Thoracic aorta (tissue), 2 donors: ENCODE measurements around the gene CALY. TPM values are rescaled to one million over a fixed set of nuclear protein-coding genes. Genes with fewer than 3 reads are reported as not detected.

Source experiments
- ATAC-seq: fragments of 150-250 bp; one replicate; pipeline ENCODE4 v1.8.0; 2017; ENCODE audit warnings: low read depth; ENCODE audit not compliant: insufficient number of reproducible peaks, low FRiP score
- DNase-seq: peaks from one replicate; pipeline ENCODE4 v3.0.0-alpha.2; 2020; ENCODE audit warnings: low spot score
- H3K27ac ChIP-seq, 2 donors: fragments of 200-600 bp; sonication (generic); 1 replicate in 1 of 2; 2 replicates in 1 of 2; pipeline ENCODE4 v1.5.1; 2016; ENCODE audit warnings: mild to moderate bottlenecking in 2 of 2, moderate library complexity in 2 of 2
- H3K27me3 ChIP-seq: fragments of 200-600 bp; sonication (generic); replicated peaks from 2 replicates; pipeline ENCODE4 v1.6.0; 2016; ENCODE audit warnings: mild to moderate bottlenecking; ENCODE audit not compliant: insufficient read depth
- H3K36me3 ChIP-seq: fragments of 200-600 bp; sonication (generic); one replicate; pipeline ENCODE4 v1.5.1; 2016
- H3K4me1 ChIP-seq, 2 donors: fragments of 200-600 bp; sonication (generic); 1 replicate in 1 of 2; 2 replicates in 1 of 2; pipeline versions ENCODE4 v1.5.1 to v1.6.0; 2016; ENCODE audit warnings: low read depth in 2 of 2, mild to moderate bottlenecking in 1 of 2; ENCODE audit not compliant: control insufficient read depth in 1 of 2
- H3K4me3 ChIP-seq: fragments of 200-600 bp; sonication (generic); 2 replicates; pipeline ENCODE4 v1.5.1; 2016; ENCODE audit warnings: mild to moderate bottlenecking
- H3K9me3 ChIP-seq: fragments of 200-600 bp; sonication (generic); 2 replicates; pipeline ENCODE4 v1.5.1; 2016
- CTCF ChIP-seq: fragments of 200-600 bp; sonication (generic); IDR thresholded peaks from one replicate; pipeline ENCODE4 v1.5.1; 2019; ENCODE audit warnings: antibody characterized with exemption
- total RNA-seq, 2 donors: library from RNA; depleted of rRNA; stranded (reverse); fragments of >200 nt; gene quantifications; one replicate each; pipeline versions ENCODE4 v1.1.0 to v1.2.3, GENCODE V29; 2016

CALY gene
- total RNA-seq, 2 donors from 2014 or later = not detected

- Histone ChIP-seq H3K36me3 (no peaks in the 10 kb centered on the region), H3K27me3 (no peaks in the 10 kb centered on the region), H3K9me3 (no peaks in the 10 kb centered on the region), H3K27ac (no peak overlapping the region), H3K4me1 (peaks cover 3 to 21% of the 10 kb centered on the region in 2 donors), H3K4me3 (no peak overlapping the region)
- ATAC-seq = no peak
- no peak for DNase-seq
- TF ChIP-seq CTCF = no peak
Observed at GRCh38 chr10:133353202-133353959, 16.7 kb upstream of the CALY start.

GRCh38 chr10:133351408-133352318 is 15.0 kb upstream of the CALY start:
- Histone ChIP-seq H3K9me3 (no peaks in the 10 kb centered on the region), H3K4me1 (peaks cover 2 to 11% of the 10 kb centered on the region in 2 donors), H3K36me3 (no peaks in the 10 kb centered on the region), H3K27ac (no peak overlapping the region), H3K4me3 (no peak overlapping the region), H3K27me3 (no peaks in the 10 kb centered on the region)
- ATAC-seq (no peak), DNase-seq (no peak)
- no peak for TF ChIP-seq CTCF

GRCh38 chr10:133350950-133351329 is 14.2 kb upstream of the CALY start:
- Histone ChIP-seq H3K4me3 (no peak overlapping the region), H3K27ac (no peak overlapping the region), H3K36me3 (no peaks in the 10 kb centered on the region), H3K9me3 (no peaks in the 10 kb centered on the region), H3K4me1 (peaks cover 0 to 4% of the 10 kb centered on the region in 2 donors), H3K27me3 (no peaks in the 10 kb centered on the region)
- no peak for TF ChIP-seq CTCF
- ATAC-seq (no peak), DNase-seq (no peak)

- no peak for ATAC-seq
- Histone ChIP-seq H3K4me1 (no peaks in the 10 kb centered on the region), H3K27me3 (no peaks in the 10 kb centered on the region), H3K36me3 (no peaks in the 10 kb centered on the region), H3K9me3 (no peaks in the 10 kb centered on the region), H3K27ac (no peak overlapping the region), H3K4me3 (no peak overlapping the region)
- TF ChIP-seq CTCF = no peak
- DNase-seq = no peak
Observed at GRCh38 chr10:133350283-133350949, 13.7 kb upstream of the CALY start.

- no peak for TF ChIP-seq CTCF
- H3K27me3 ChIP-seq = no peaks in the 10 kb centered on the region
- no peak for DNase-seq
- no peaks in the 10 kb centered on the region for H3K4me1 ChIP-seq
- ATAC-seq = no peak
- H3K36me3 ChIP-seq = no peaks in the 10 kb centered on the region
- H3K9me3 ChIP-seq = no peaks in the 10 kb centered on the region
- H3K4me3 ChIP-seq = no peak overlapping the region
- no peak overlapping the region for H3K27ac ChIP-seq
Observed at GRCh38 chr10:133349577-133350011, 12.9 kb upstream of the CALY start.
